Sigmoid colon (tissue), 4 donors: ENCODE measurements around the gene GMEB2.

Source experiments
- CTCF ChIP-seq, 4 experiments: fragments of 450-650 bp in 3 of 4; fragments of 200-600 bp in 1 of 4; IDR thresholded peaks; one replicate each; pipeline ENCODE4 v1.5.1; 2016 to 2019; ENCODE audit warnings: antibody characterized with exemption in 4 of 4, mild to moderate bottlenecking in 3 of 4, moderate library complexity in 2 of 4
- EP300 ChIP-seq, 4 donors: sonication (generic); formaldehyde crosslinking; IDR thresholded peaks; one replicate each; pipeline ENCODE4 v1.6.1; 2017; ENCODE audit warnings: antibody characterized with exemption in 4 of 4
- POLR2A ChIP-seq, 2 donors: fragments of 450-650 bp; IDR thresholded peaks; one replicate each; pipeline ENCODE4 v1.6.1; 2016; ENCODE audit warnings: antibody characterized with exemption in 2 of 2, mild to moderate bottlenecking in 2 of 2, moderate library complexity in 2 of 2
- POLR2AphosphoS5 ChIP-seq, 4 donors: sonication (generic); formaldehyde crosslinking; IDR thresholded peaks; one replicate each; pipeline ENCODE4 v1.6.1; 2017; ENCODE audit warnings: antibody characterized with exemption in 4 of 4

DNA sequence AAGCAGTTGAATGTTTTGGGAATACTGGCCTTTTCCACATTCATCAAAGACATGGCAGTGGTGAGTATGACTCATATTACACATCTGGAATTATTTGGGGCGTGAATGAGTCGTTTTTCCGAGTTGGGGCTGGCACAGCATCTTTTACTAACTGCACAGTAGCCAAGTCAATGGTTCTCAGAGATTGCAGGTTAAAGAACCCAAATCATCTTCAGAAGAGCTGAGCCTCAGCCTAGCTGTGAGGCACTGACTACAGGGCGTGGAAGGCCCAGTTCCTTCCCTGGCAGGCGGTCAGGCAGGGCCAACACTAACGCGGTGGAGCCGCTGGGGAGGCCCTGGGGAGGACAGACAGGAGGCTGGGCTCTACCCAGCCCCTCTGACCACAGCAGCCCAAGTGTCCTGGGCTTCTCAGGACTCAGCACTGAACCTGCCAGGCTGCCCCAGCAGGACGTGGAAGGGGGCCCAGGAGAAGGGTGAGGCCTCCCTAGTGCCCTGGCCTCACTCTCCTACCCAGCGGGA is 32.8 kb downstream of the GMEB2 start:
- TF ChIP-seq POLR2A (IDR thresholded peaks at IDR 0.05): no peak
- TF ChIP-seq POLR2AphosphoS5 (IDR thresholded peaks at IDR 0.05): no peak
- TF ChIP-seq CTCF (IDR thresholded peaks at IDR 0.05): no peak
- TF ChIP-seq EP300 (IDR thresholded peaks at IDR 0.05): no peak
